Skin epidermis (tissue), 12 donors: Measurements from ENCODE around the gene GPR132.
"Not testable (repeated sequence)": the region's sequence is repeated elsewhere in the genome, so short reads cannot be mapped to it uniquely, and the experiment has no call there.

ENCODE experiments used
- H3K27ac ChIP-seq, 21 experiments: fragments of 200-600 bp; sonication (generic) in 11 of 21; one replicate each; pipeline ENCODE4 v1.5.0; 2020; ENCODE audit warnings: mild to moderate bottlenecking in 3 of 21, inconsistent platforms in 2 of 21, moderate library complexity in 2 of 21
- H3K4me3 ChIP-seq, 7 experiments: fragments of 200-600 bp; sonication (generic) in 2 of 7; one replicate each; pipeline ENCODE4 v1.5.0; 2020; ENCODE audit warnings: inconsistent platforms in 2 of 7, mild to moderate bottlenecking in 2 of 7, moderate library complexity in 1 of 7

The GPR132 gene

DNA sequence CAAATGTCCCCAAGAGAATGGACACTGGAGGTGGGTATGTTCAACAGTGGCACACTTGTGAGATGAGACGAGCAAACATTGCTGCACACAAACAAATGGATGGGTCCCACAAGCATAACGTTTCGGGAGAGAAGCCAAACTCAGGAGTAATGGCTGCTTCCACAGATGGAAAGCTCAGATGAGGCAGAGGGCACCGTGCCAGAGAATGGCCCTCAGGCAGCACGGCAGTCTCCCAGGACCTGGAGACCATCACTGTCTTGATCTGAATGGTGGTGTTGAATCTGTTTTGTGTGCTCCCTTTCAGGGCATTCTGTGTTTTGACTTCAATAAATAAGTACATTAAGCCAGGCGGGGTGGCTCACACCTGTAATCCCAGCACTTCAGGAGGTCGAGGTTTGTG is 35.8 kb downstream of the GPR132 start:
- Histone ChIP-seq H3K27ac (no peak overlapping the region), H3K4me3 (no peak overlapping the region)

- H3K27ac ChIP-seq = peak overlapping the region in 3 of 21 experiments; percentile 2 to 31 (median 15)
Measured at GRCh38 chr14:105028251-105028927, 36.8 kb downstream of the GPR132 start.

GRCh38 chr14:105027718-105028117 is 37.5 kb downstream of the GPR132 start:
- H3K27ac ChIP-seq = peak overlapping the region in 3 of 21 experiments; percentile 2 to 31 (median 15)
- H3K4me3 ChIP-seq = not testable (repeated sequence)

More at GRCh38 chr14:105028251-105028927, 36.8 kb downstream of the GPR132 start:
- no peak overlapping the region for H3K4me3 ChIP-seq

DNA sequence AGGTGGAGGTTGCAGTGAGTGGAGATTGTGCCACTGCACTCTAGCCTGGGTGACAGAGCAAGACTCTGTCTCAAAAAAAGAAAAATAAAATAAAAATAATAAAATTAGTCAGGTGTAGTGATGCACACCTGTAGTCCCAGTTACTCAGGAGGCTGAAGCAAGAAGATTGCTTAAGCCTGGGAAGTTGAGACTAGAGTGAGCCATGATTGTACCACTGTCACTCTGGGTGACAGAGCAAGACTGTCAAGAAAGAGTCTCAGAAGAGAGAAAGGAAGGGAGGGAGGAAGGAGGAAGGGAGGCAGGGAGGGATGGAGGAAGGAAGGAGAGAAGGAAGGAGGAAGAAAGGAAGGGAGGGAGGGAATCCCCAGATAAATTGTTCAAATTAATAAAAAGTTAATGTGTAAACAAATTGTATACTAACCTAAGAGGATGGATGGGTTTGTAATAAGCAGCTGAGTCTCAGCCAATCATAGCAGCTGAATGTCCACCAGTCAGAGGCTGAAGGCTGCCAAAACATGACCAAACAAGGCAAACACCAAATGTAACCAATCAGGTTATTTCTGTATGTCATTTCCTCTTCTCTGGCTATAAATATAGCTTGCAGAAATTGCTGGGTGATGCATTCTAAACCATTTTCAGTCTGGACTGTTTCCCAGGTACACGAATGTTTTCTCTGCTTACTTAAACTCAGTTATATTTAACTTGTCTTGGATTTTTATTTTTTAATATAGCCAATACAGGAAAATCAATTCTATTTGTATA is 38.2 kb downstream of the GPR132 start:
- Histone ChIP-seq H3K4me3 (no peak overlapping the region), H3K27ac (peak overlapping the region in 2 of 21 experiments; percentile 34 to 77)

- peak overlapping the region in 6 of 21 experiments; percentile 16 to 77 (median 47) for H3K27ac ChIP-seq
Measured at GRCh38 chr14:105026033-105026785, 39.0 kb downstream of the GPR132 start.

GRCh38 chr14:105025429-105025828 is 39.8 kb downstream of the GPR132 start:
- Histone ChIP-seq H3K27ac (peak overlapping the region in 11 of 21 experiments; percentile 8 to 77 (median 55)), H3K4me3 (no peak overlapping the region)

More at GRCh38 chr14:105026033-105026785, 39.0 kb downstream of the GPR132 start:
- H3K4me3 ChIP-seq = no peak overlapping the region

DNA sequence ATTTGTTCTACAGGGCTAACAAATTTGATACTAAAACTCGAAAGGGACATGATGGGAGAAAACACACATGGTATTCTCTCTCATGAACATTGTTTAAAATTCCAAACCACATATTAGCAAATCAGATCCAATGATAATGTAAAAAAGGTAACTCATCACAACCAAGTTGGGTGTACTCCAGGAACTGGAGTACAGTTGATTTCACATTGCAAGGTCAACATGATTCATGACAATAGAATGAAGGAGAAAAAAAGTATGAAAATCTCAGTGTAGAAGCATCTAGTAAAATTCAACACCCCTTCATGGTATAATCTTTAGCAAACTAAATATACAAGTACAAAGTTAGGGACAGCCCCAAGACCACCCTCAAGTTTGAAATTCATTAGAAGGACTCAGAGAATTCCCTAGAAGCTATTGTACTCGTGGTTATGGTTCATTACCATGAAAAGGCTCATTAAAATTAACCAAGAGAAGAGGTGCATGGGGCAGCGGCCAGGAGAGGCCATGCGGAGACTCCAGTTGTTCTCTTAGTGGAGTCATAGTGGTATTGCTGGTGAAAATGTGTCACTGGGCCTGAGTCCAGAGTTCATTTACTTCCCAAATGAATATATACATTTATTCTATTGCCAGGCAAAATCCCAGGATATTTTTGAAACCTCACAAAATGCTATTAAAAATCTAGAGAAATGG is 41.3 kb downstream of the GPR132 start:
- Histone ChIP-seq H3K4me3 (no peak overlapping the region), H3K27ac (peak overlapping the region in 15 of 21 experiments; percentile 8 to 77 (median 58))

GRCh38 chr14:105023144-105023543 is 42.1 kb downstream of the GPR132 start:
- H3K4me3 ChIP-seq = no peak overlapping the region

DNA sequence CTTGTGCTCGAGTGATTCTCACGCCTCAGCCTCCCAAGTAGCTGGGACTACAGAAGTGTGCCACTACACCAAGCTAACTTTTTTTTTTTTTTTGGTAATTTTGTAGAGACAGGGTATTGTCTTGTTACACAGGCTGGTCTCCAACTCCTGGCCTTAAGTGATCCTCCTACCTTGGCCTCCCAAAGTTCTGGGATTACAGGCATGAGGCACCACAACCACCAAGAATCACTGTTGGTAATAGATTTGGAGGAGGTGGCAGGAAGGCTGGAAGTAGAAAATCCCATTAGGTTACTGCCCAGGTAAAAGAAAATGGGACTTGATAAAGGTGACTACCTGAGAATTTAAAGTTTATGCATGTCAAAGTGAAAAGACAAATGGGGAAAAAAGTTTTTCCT is 43.0 kb downstream of the GPR132 start:
- peak overlapping the region in 7 of 21 experiments; percentile 77 to 93 (median 91) for H3K27ac ChIP-seq
- peak overlapping the region in 3 of 7 experiments; percentile 46 to 96 (median 88) for H3K4me3 ChIP-seq

More at GRCh38 chr14:105023144-105023543, 42.1 kb downstream of the GPR132 start:
- peak overlapping the region in 2 of 21 experiments; percentile 14 to 77 for H3K27ac ChIP-seq

DNA sequence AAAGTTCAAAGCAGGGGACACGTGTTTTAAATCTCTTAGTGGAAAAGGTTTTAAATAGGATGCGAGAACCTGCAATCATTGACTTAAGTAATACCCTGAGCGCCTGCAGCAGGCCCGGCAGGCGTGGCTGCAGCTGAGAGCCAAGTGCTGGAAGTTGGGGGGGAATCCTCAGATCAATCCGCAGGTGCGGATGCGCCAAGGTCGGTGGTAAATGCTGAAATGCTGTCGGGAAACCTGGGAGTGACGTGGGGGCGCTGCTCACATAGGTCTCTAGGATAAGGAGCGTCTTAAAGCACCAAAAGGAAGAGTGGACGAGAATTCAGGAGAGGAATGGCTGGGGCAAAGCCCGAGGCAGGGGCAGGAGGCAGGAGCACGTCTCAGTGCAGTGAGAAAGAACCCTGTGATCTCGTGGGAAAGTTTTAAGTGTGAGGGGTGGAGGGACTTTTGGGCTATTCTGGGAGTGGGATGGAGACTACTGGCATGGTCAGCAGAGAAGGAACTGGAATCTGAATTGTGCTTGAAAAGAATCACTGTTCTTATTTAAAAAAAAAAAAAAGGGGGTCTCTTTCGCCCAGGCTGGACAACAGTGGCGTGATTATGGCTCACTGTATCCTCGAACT is 43.5 kb downstream of the GPR132 start:
- Histone ChIP-seq H3K27ac (peak overlapping the region; percentile 4 to 93 (median 85)), H3K4me3 (peak overlapping the region; percentile 46 to 96 (median 53))

GRCh38 chr14:105020815-105021655 is 44.2 kb downstream of the GPR132 start, which contains the start of gene CDCA4:
TSS of gene CDCA4 (minus strand) at chr14:105021083. CDS start at chr14:105011929, 9,154 bp downstream.
- peak within 1 kb of the TSS; percentile 82 to 96 (median 92) for H3K27ac ChIP-seq
- peak within 1 kb of the TSS; percentile 78 to 96 (median 88) for H3K4me3 ChIP-seq

GRCh38 chr14:105019861-105020814 is 45.1 kb downstream of the GPR132 start:
- peak overlapping the region; percentile 78 to 96 (median 88) for H3K4me3 ChIP-seq

GRCh38 chr14:105018414-105018813 is 46.8 kb downstream of the GPR132 start:
- peak overlapping the region in 2 of 21 experiments; percentile 93 to 95 for H3K27ac ChIP-seq
- no peak overlapping the region for H3K4me3 ChIP-seq

More at GRCh38 chr14:105019861-105020814, 45.1 kb downstream of the GPR132 start:
- H3K27ac ChIP-seq = peak overlapping the region; percentile 65 to 96 (median 92)

- peak overlapping the region in 16 of 21 experiments; percentile 8 to 86 (median 62) for H3K27ac ChIP-seq
Measured at GRCh38 chr14:105015905-105016304, 49.3 kb downstream of the GPR132 start.

GRCh38 chr14:105015242-105015641 is 50.0 kb downstream of the GPR132 start:
- H3K27ac ChIP-seq = peak overlapping the region in 14 of 21 experiments; percentile 14 to 86 (median 48)
- no peak overlapping the region for H3K4me3 ChIP-seq

More at GRCh38 chr14:105015905-105016304, 49.3 kb downstream of the GPR132 start:
- H3K4me3 ChIP-seq = no peak overlapping the region

GRCh38 chr14:105014631-105015030 is 50.6 kb downstream of the GPR132 start:
- H3K4me3 ChIP-seq = no peak overlapping the region

More at GRCh38 chr14:105014631-105015030, 50.6 kb downstream of the GPR132 start:
- peak overlapping the region in 9 of 21 experiments; percentile 14 to 86 (median 68) for H3K27ac ChIP-seq
